Fibroblast of lung (primary cell): ENCODE data around the gene CCDC34.

Experiments
- CTCF ChIP-seq, 2 donors: IDR thresholded peaks in 1 of 2; conservative IDR thresholded peaks in 1 of 2; 1 replicate in 1 of 2; 2 replicates in 1 of 2; pipeline ENCODE4 v1.5.1; 2011 to 2012; ENCODE audit warnings: low read length in 2 of 2, control low read depth in 1 of 2, inconsistent platforms in 1 of 2, low read depth in 1 of 2, mild to moderate bottlenecking in 1 of 2
- EZH2 ChIP-seq: IDR thresholded peaks from 2 replicates; pipeline ENCODE4 v1.5.1; 2012; ENCODE audit warnings: low read length, control low read depth, mild to moderate bottlenecking; ENCODE audit errors: missing control alignments

- TF ChIP-seq CTCF (conservative IDR thresholded peaks at IDR 0.05 in 1 of 2, IDR thresholded peaks at IDR 0.05 in 1 of 2; ENCODE audit: low read depth in 1 of 2, low read length in 2 of 2): no peak
- no peak for TF ChIP-seq EZH2
Measured at GRCh38 chr11:27363576-27364117, 632 bp upstream of the CCDC34 start.
